ENCODE measurements around the gene KCNJ6. TPM values are rescaled to one million over a fixed set of nuclear protein-coding genes. Genes with fewer than 3 reads are reported as not detected.
"Not testable (repeated sequence)": the region's sequence is repeated elsewhere in the genome, so short reads cannot be mapped to it uniquely, and the experiment has no call there.

Gene KCNJ6
- total RNA-seq, 1 donor from 2014 or later: 7.7 TPM

GRCh38 chr21:37623689-37624088, 292.6 kb downstream of the KCNJ6 start:
- FAIRE-seq (no peak), DNase-seq (ENCODE audit: low spot score in 2 of 2) (no peak)

GRCh38 chr21:37623183-37623582, 293.1 kb downstream of the KCNJ6 start:
- no peak for FAIRE-seq
- no peak for DNase-seq (ENCODE audit: low spot score in 2 of 2)

- FAIRE-seq (no peak), DNase-seq (ENCODE audit: low spot score in 2 of 2) (no peak)
Observed at GRCh38 chr21:37622755-37623154, 293.5 kb downstream of the KCNJ6 start.

- DNase-seq (ENCODE audit: low spot score in 2 of 2) (no peak), FAIRE-seq (no peak)
Observed at GRCh38 chr21:37620401-37620800, 295.9 kb downstream of the KCNJ6 start.

GRCh38 chr21:37619464-37619974, 296.7 kb downstream of the KCNJ6 start:
- no peak for DNase-seq (ENCODE audit: low spot score in 2 of 2)
- FAIRE-seq: no peak

GRCh38 chr21:37618081-37618480, 298.2 kb downstream of the KCNJ6 start:
- FAIRE-seq: no peak
- no peak for DNase-seq (ENCODE audit: low spot score in 2 of 2)

GRCh38 chr21:37615962-37616361, 300.3 kb downstream of the KCNJ6 start:
- no peak for DNase-seq (ENCODE audit: low spot score in 2 of 2)
- FAIRE-seq: no peak

GRCh38 chr21:37614351-37614875, 301.8 kb downstream of the KCNJ6 start:
- FAIRE-seq: no peak

GRCh38 chr21:37607081-37607480, 309.2 kb downstream of the KCNJ6 start:
- FAIRE-seq (no peak), DNase-seq (ENCODE audit: low spot score in 2 of 2) (no peak)

More at GRCh38 chr21:37614351-37614875, 301.8 kb downstream of the KCNJ6 start:
- no peak for DNase-seq (ENCODE audit: low spot score in 2 of 2)

GRCh38 chr21:37606549-37606948, 309.7 kb downstream of the KCNJ6 start:
- no peak for DNase-seq (ENCODE audit: low spot score in 2 of 2)
- FAIRE-seq: no peak

GRCh38 chr21:37605006-37605405, 311.3 kb downstream of the KCNJ6 start:
- DNase-seq (ENCODE audit: low spot score in 2 of 2): no peak
- no peak for FAIRE-seq

GRCh38 chr21:37603129-37603528, 313.1 kb downstream of the KCNJ6 start:
- FAIRE-seq (no peak), DNase-seq (ENCODE audit: low spot score in 2 of 2) (no peak)

GRCh38 chr21:37601915-37602314, 314.3 kb downstream of the KCNJ6 start:
- FAIRE-seq: no peak
- no peak for DNase-seq (ENCODE audit: low spot score in 2 of 2)

- DNase-seq (ENCODE audit: low spot score in 2 of 2) (no peak), FAIRE-seq (no peak)
Observed at GRCh38 chr21:37601027-37601426, 315.2 kb downstream of the KCNJ6 start.

- FAIRE-seq (no peak), DNase-seq (ENCODE audit: low spot score in 2 of 2) (no peak)
Observed at GRCh38 chr21:37595944-37596343, 320.3 kb downstream of the KCNJ6 start.

GRCh38 chr21:37594472-37594951, 321.7 kb downstream of the KCNJ6 start:
- FAIRE-seq (no peak), DNase-seq (ENCODE audit: low spot score in 2 of 2) (no peak)

GRCh38 chr21:37593740-37594471, 322.4 kb downstream of the KCNJ6 start:
- no peak for FAIRE-seq
- no peak for DNase-seq (ENCODE audit: low spot score in 2 of 2)

- no peak for DNase-seq (ENCODE audit: low spot score in 2 of 2)
- FAIRE-seq: no peak
Observed at GRCh38 chr21:37593015-37593414, 323.2 kb downstream of the KCNJ6 start.

GRCh38 chr21:37592496-37592895, 323.8 kb downstream of the KCNJ6 start:
- FAIRE-seq: no peak
- no peak for DNase-seq (ENCODE audit: low spot score in 2 of 2)

GRCh38 chr21:37591994-37592393, 324.3 kb downstream of the KCNJ6 start:
- not testable (repeated sequence) for FAIRE-seq

GRCh38 chr21:37590836-37591235, 325.4 kb downstream of the KCNJ6 start:
- not testable (repeated sequence) for FAIRE-seq

More at GRCh38 chr21:37591994-37592393, 324.3 kb downstream of the KCNJ6 start:
- not testable (repeated sequence) for DNase-seq (ENCODE audit: low spot score in 2 of 2)

GRCh38 chr21:37588644-37589043, 327.6 kb downstream of the KCNJ6 start:
- DNase-seq (ENCODE audit: low spot score in 2 of 2); FAIRE-seq: not testable (repeated sequence)

More at GRCh38 chr21:37590836-37591235, 325.4 kb downstream of the KCNJ6 start:
- DNase-seq (ENCODE audit: low spot score in 2 of 2): not testable (repeated sequence)
